Gastrocnemius medialis (tissue), 4 donors: Measurements from ENCODE around the gene CCDC197. TPM values are rescaled to one million over a fixed set of nuclear protein-coding genes. Genes with fewer than 3 reads are reported as not detected.

Experiments
- ATAC-seq, 2 donors: fragments of 150-250 bp; one replicate each; pipeline ENCODE4 v1.9.1; 2016
- DNase-seq, 2 donors: peaks; one replicate each; pipeline ENCODE4 v3.0.0-alpha.2; 2019
- H3K27ac ChIP-seq, 4 donors: fragments of 200-600 bp; sonication (generic); 1 replicate in 1 of 4; 2 replicates in 3 of 4; pipeline ENCODE4 v1.5.1; 2016 to 2018; ENCODE audit warnings: mild to moderate bottlenecking in 2 of 4, moderate library complexity in 1 of 4
- H3K27me3 ChIP-seq, 3 donors: fragments of 200-600 bp; sonication (generic) in 2 of 3; 1 replicate in 1 of 3; 2 replicates in 2 of 3; pipeline versions ENCODE4 v1.5.1 to v1.6.0; 2016 to 2019; ENCODE audit warnings: mild to moderate bottlenecking in 1 of 3, moderate library complexity in 1 of 3
- H3K36me3 ChIP-seq, 2 donors: fragments of 200-600 bp; sonication (generic) in 1 of 2; one replicate each; pipeline ENCODE4 v1.5.1; 2017 to 2018
- H3K4me1 ChIP-seq, 2 donors: fragments of 200-600 bp; sonication (generic) in 1 of 2; one replicate each; pipeline ENCODE4 v1.5.1; 2016 to 2017; ENCODE audit warnings: mild to moderate bottlenecking in 2 of 2
- H3K4me3 ChIP-seq, 4 donors: fragments of 200-600 bp; sonication (generic) in 3 of 4; 1 replicate in 1 of 4; 2 replicates in 3 of 4; pipeline ENCODE4 v1.5.1; 2016 to 2019; ENCODE audit warnings: mild to moderate bottlenecking in 2 of 4
- H3K9me3 ChIP-seq, 3 donors: fragments of 200-600 bp; sonication (generic) in 2 of 3; 1 replicate in 1 of 3; 2 replicates in 2 of 3; pipeline ENCODE4 v1.5.1; 2016 to 2019
- CTCF ChIP-seq, 5 experiments: fragments of 450-650 bp in 3 of 5; fragments of 200-600 bp in 2 of 5; sonication (generic) in 2 of 5; IDR thresholded peaks in 4 of 5; conservative IDR thresholded peaks in 1 of 5; 1 replicate in 4 of 5; 2 replicates in 1 of 5; pipeline ENCODE4 v1.5.1; 2016 to 2019; ENCODE audit warnings: antibody characterized with exemption in 5 of 5, mild to moderate bottlenecking in 3 of 5, moderate library complexity in 3 of 5
- POLR2A ChIP-seq, 2 donors: fragments of 450-650 bp; IDR thresholded peaks; one replicate each; pipeline ENCODE4 v1.6.1; 2017; ENCODE audit warnings: antibody characterized with exemption in 2 of 2, mild to moderate bottlenecking in 2 of 2, moderate library complexity in 2 of 2
- in situ Hi-C, 4 donors: fragments of 200-750 bp; cut with MboI; loops; one replicate each; pipeline versions ENCODE4 v1.15.0 to v1.8.0; 2017; ENCODE audit warnings: low sequenced_read_pairs in 4 of 4
- intact Hi-C: fragments of 100-400 bp; cut with DNase I; formaldehyde crosslinking; loops from one replicate; pipeline ENCODE4 v1.15.1; 2023; ENCODE audit warnings: low total_unique reads
- total RNA-seq, 4 donors: library from RNA; depleted of rRNA; stranded (reverse); fragments of >200 nt; gene quantifications; one replicate each; pipeline versions ENCODE4 v1.1.0 to v1.2.3, GENCODE V29; 2016

CCDC197 gene
- total RNA-seq, 4 donors from 2014 or later, result 0.56 to 0.61 TPM; not detected in 2

GRCh38 chr14:93991212-93991611 lies 5.9 kb upstream of the CCDC197 start:
- Histone ChIP-seq H3K9me3 (no peaks in the 10 kb centered on the region), H3K4me1 (peaks cover 28 to 33% of the 10 kb centered on the region in 2 donors), H3K4me3 (no peak overlapping the region), H3K27ac (peak overlapping the region; percentile 97 to 100 (median 97)), H3K27me3 (no peaks in the 10 kb centered on the region), H3K36me3 (no peaks in the 10 kb centered on the region)
- ATAC-seq (no peak), DNase-seq (no peak)
- intact Hi-C loops, result no loop called here
- no peak for TF ChIP-seq CTCF (IDR thresholded peaks at IDR 0.05 in 4 of 5, conservative IDR thresholded peaks at IDR 0.05 in 1 of 5)
- TF ChIP-seq POLR2A (IDR thresholded peaks at IDR 0.05), result no peak
- in situ Hi-C loops, result loop anchor here in 1 of 4 donors (10.0 kb wide), 1 partner anchor 46 kb away; no protein-coding TSS in a partner anchor

GRCh38 chr14:93991649-93992048 lies 5.5 kb upstream of the CCDC197 start:
- H3K27me3 ChIP-seq, result no peaks in the 10 kb centered on the region
- TF ChIP-seq CTCF (IDR thresholded peaks at IDR 0.05 in 4 of 5, conservative IDR thresholded peaks at IDR 0.05 in 1 of 5), result no peak
- no peak for TF ChIP-seq POLR2A (IDR thresholded peaks at IDR 0.05)
- H3K9me3 ChIP-seq, result no peaks in the 10 kb centered on the region
- H3K4me3 ChIP-seq, result no peak overlapping the region
- in situ Hi-C loops, result loop anchor here in 1 of 4 donors (10.0 kb wide), 1 partner anchor 47 kb away; no protein-coding TSS in a partner anchor
- H3K4me1 ChIP-seq, result peaks cover 32 to 33% of the 10 kb centered on the region in 2 donors
- DNase-seq (no peak), ATAC-seq (no peak)
- H3K36me3 ChIP-seq, result no peaks in the 10 kb centered on the region
- peak overlapping the region; percentile 97 to 100 (median 97) for H3K27ac ChIP-seq
- intact Hi-C loops, result no loop called here

- Histone ChIP-seq H3K4me1 (peaks cover 42 to 43% of the 10 kb centered on the region in 2 donors), H3K27ac (peak overlapping the region; percentile 97 to 100 (median 97)), H3K36me3 (no peaks in the 10 kb centered on the region), H3K4me3 (no peak overlapping the region), H3K9me3 (no peaks in the 10 kb centered on the region), H3K27me3 (no peaks in the 10 kb centered on the region)
- intact Hi-C loops, result no loop called here
- no peak for ATAC-seq
- no peak for TF ChIP-seq CTCF (IDR thresholded peaks at IDR 0.05 in 4 of 5, conservative IDR thresholded peaks at IDR 0.05 in 1 of 5)
- TF ChIP-seq POLR2A (IDR thresholded peaks at IDR 0.05), result no peak
- in situ Hi-C loops, result loop anchor here in 1 of 4 donors (10.0 kb wide), 1 partner anchor 49 kb away; no protein-coding TSS in a partner anchor
- no peak for DNase-seq
Observed at GRCh38 chr14:93993382-93993781, 3.7 kb upstream of the CCDC197 start.

- H3K9me3 ChIP-seq, result no peaks in the 10 kb centered on the region
- intact Hi-C loops (loop anchor here (1.0 to 5.0 kb wide), 3 partner anchors 20 to 38 kb away; no protein-coding TSS in a partner anchor), in situ Hi-C loops (loop anchor here in 2 of 4 donors (5.0 to 10.0 kb wide), 2 partner anchors 50 to 53 kb away; no protein-coding TSS in a partner anchor)
- DNase-seq (peak; percentile 88 to 94), ATAC-seq (peak; percentile 83 to 85)
- TF ChIP-seq POLR2A (IDR thresholded peaks at IDR 0.05), result peak; percentile 54 to 56
- no peak for TF ChIP-seq CTCF (IDR thresholded peaks at IDR 0.05 in 4 of 5, conservative IDR thresholded peaks at IDR 0.05 in 1 of 5)
- H3K4me1 ChIP-seq, result peaks cover 49 to 50% of the 10 kb centered on the region in 2 donors
- no peaks in the 10 kb centered on the region for H3K36me3 ChIP-seq
- peak overlapping the region in 3 of 4 donors; percentile 1 to 28 (median 15) for H3K4me3 ChIP-seq
- no peaks in the 10 kb centered on the region for H3K27me3 ChIP-seq
- peak overlapping the region; percentile 97 to 100 (median 97) for H3K27ac ChIP-seq
Observed at GRCh38 chr14:93994919-93995682, 2.0 kb upstream of the CCDC197 start.
